Endothelial cell (in vitro differentiated cells): ENCODE results near the gene MED12. TPM values are rescaled to one million over a fixed set of nuclear protein-coding genes. Genes with fewer than 3 reads are reported as not detected.

Experiments used
- DNase-seq: peaks from one replicate; pipeline ENCODE4 v3.0.0; 2021; ENCODE audit warnings: low spot score
- H3K27ac Mint-ChIP-seq: one replicate; pipeline ENCODE4 v1.8.0; 2021; ENCODE audit warnings: mixed read lengths, inconsistent platforms; ENCODE audit not compliant: unreplicated experiment
- H3K27me3 Mint-ChIP-seq: one replicate; pipeline ENCODE4 v1.8.0; 2021; ENCODE audit warnings: mild to moderate bottlenecking, moderate library complexity, mixed read lengths, inconsistent platforms; ENCODE audit not compliant: unreplicated experiment
- H3K36me3 Mint-ChIP-seq: one replicate; pipeline ENCODE4 v1.8.0; 2021; ENCODE audit warnings: mild to moderate bottlenecking, low read depth, mixed read lengths, inconsistent platforms; ENCODE audit not compliant: unreplicated experiment
- H3K4me1 Mint-ChIP-seq: one replicate; pipeline ENCODE4 v1.8.0; 2021; ENCODE audit warnings: mild to moderate bottlenecking, mixed read lengths, inconsistent platforms; ENCODE audit not compliant: unreplicated experiment
- H3K4me3 Mint-ChIP-seq: one replicate; pipeline ENCODE4 v1.8.0; 2021; ENCODE audit warnings: mild to moderate bottlenecking, mixed read lengths, inconsistent platforms; ENCODE audit not compliant: unreplicated experiment
- H3K9me3 Mint-ChIP-seq: one replicate; pipeline ENCODE4 v1.8.0; 2021; ENCODE audit warnings: mixed read lengths, inconsistent platforms; ENCODE audit not compliant: unreplicated experiment
- total RNA-seq: library from RNA; stranded (reverse); fragmentation: NEBNext Ultra II Directional; extraction: Animal tissue kit (Norgen Biotek cat#: 25700); gene quantifications from one replicate; pipeline ENCODE4 v1.2.1, GENCODE V29; 2021; ENCODE audit not compliant: unreplicated experiment
- TF ChIP-seq, protein P1 (sequence below): fragments of 200-600 bp; sonication (generic); IDR thresholded peaks from one replicate; pipeline ENCODE4 v1.5.0; 2021; ENCODE audit warnings: antibody characterized with exemption; ENCODE audit not compliant: unreplicated experiment

Gene MED12
- total RNA-seq, 1 donor from 2014 or later = 128 TPM

DNA sequence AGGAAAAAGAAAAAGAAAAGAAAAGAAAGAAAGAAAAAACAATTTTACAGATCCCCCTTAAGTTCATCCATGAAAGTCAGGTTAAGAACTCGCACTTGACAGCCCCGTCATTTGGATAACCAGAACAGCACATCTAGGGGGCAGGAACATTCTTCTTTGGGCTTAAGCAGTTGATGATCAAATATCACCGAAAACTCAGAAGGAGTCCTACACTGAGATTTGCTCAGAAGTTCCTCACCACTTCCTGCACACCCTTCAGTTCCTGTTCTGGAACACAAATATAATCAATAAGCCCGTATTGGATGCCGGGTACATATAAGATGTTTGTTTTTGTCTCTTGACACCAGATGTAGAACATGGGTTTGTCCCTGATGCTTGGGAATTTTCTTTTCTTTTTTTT is 40.9 kb downstream of the MED12 start:
- Mint-ChIP-seq H3K4me1 (peaks cover 4% of the 10 kb centered on the region), H3K27ac (no peak overlapping the region), H3K9me3 (no peaks in the 10 kb centered on the region), H3K4me3 (no peak overlapping the region), H3K27me3 (no peaks in the 10 kb centered on the region), H3K36me3 (peaks cover 5% of the 10 kb centered on the region)
- DNase-seq = no peak
- TF ChIP-seq, protein P1, sequence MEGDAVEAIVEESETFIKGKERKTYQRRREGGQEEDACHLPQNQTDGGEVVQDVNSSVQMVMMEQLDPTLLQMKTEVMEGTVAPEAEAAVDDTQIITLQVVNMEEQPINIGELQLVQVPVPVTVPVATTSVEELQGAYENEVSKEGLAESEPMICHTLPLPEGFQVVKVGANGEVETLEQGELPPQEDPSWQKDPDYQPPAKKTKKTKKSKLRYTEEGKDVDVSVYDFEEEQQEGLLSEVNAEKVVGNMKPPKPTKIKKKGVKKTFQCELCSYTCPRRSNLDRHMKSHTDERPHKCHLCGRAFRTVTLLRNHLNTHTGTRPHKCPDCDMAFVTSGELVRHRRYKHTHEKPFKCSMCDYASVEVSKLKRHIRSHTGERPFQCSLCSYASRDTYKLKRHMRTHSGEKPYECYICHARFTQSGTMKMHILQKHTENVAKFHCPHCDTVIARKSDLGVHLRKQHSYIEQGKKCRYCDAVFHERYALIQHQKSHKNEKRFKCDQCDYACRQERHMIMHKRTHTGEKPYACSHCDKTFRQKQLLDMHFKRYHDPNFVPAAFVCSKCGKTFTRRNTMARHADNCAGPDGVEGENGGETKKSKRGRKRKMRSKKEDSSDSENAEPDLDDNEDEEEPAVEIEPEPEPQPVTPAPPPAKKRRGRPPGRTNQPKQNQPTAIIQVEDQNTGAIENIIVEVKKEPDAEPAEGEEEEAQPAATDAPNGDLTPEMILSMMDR = no peak

DNA sequence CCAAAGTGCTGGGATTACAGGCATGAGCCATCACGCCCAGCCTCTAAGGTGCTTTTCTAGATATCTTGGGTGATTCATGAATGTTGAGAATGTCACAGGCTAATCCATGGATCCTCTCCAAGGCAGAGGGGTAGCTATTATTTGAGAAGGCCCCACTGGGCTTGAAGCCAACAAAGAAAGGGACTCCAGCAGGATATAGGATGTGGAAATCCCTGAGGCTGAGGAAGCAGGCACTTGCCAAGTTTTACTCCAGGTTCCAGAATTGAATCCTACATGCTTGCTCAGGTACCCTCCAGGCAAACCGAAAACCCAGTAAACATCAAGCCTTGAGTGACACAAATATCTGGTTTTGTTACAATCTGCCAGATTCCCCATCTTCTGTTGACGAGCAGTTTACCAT is 42.1 kb downstream of the MED12 start:
- no peak overlapping the region for H3K4me3 Mint-ChIP-seq
- no peaks in the 10 kb centered on the region for H3K27me3 Mint-ChIP-seq
- TF ChIP-seq, protein P1 = no peak
- peaks cover 4% of the 10 kb centered on the region for H3K4me1 Mint-ChIP-seq
- DNase-seq = no peak
- H3K9me3 Mint-ChIP-seq = no peaks in the 10 kb centered on the region
- peaks cover 4% of the 10 kb centered on the region for H3K36me3 Mint-ChIP-seq
- no peak overlapping the region for H3K27ac Mint-ChIP-seq

DNA sequence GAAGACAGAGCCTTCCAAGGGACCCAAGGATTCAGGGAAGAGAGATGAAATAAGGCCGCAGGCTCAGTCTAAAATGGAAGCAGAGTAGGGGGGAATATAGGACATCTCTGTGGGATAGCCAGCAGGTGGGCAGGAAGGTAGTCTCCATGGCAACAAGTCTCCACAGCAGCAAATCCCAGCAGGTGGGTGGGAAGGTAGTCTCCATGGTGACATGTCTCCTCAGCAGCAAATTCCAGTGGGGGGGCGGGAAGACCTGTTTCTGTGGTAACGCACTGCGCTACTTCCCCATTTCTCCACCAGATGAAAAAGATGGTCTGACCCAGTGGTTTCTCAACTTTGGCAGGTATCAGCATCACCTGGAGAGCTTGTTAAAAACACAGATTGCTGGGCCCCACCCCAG is 44.6 kb downstream of the MED12 start:
- no peak for DNase-seq
- H3K4me1 Mint-ChIP-seq = peaks cover 4% of the 10 kb centered on the region
- H3K36me3 Mint-ChIP-seq = no peaks in the 10 kb centered on the region
- H3K9me3 Mint-ChIP-seq = no peaks in the 10 kb centered on the region
- no peak overlapping the region for H3K27ac Mint-ChIP-seq
- no peak overlapping the region for H3K4me3 Mint-ChIP-seq
- TF ChIP-seq, protein P1 = no peak
- no peaks in the 10 kb centered on the region for H3K27me3 Mint-ChIP-seq

DNA sequence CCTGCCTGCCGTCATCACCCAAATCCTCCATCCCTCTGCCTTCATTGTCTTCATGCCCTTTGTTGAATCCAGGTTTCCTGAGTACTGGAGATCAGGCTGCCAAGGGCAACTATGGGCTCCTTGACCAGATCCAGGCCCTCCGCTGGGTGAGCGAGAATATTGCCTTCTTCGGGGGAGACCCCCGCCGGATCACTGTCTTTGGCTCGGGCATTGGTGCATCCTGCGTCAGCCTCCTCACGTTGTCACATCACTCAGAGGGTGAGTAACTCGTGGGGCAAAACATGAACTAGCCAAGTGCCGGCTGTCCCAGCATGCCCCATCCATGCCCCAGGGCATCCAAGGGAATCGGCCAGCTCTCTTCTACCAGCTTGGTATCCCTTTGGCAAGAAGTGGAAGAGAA is 45.7 kb downstream of the MED12 start:
- Mint-ChIP-seq H3K9me3 (no peaks in the 10 kb centered on the region), H3K27me3 (no peaks in the 10 kb centered on the region), H3K4me1 (peaks cover 4% of the 10 kb centered on the region), H3K36me3 (no peaks in the 10 kb centered on the region), H3K4me3 (no peak overlapping the region), H3K27ac (no peak overlapping the region)
- no peak for DNase-seq
- TF ChIP-seq, protein P1 = no peak

DNA sequence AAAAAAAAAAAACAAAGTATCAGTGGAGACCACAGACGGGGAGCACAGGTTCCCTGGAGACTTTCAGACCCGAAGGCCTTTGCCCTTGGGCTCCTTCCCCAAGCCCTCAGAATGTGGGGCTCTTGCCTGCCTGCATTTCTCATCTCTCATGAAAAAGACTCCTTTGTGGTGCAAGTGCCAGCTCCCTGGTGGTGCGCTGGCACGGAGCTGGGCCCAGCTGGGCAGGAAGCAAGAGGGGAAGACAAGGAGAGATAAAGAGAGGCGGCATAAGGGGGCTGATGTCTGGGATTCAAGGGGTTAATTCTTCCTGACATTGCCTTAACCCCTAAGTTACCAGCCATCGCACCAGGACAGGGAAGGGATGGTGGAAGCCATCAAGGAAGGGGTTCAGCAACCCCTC is 48.1 kb downstream of the MED12 start:
- no peak for DNase-seq
- Mint-ChIP-seq H3K27me3 (peaks cover 1% of the 10 kb centered on the region), H3K27ac (no peak overlapping the region), H3K36me3 (no peaks in the 10 kb centered on the region), H3K9me3 (no peaks in the 10 kb centered on the region), H3K4me3 (no peak overlapping the region), H3K4me1 (peaks cover 5% of the 10 kb centered on the region)
- TF ChIP-seq, protein P1 = no peak
